Measurements from ENCODE around the gene RTEL1. TPM values are rescaled to one million over a fixed set of nuclear protein-coding genes. Genes with fewer than 3 reads are reported as not detected.

Gene RTEL1
- polyA plus RNA-seq, 3 donors, result 1.0 to 15.5 (median 4.8) TPM

DNA sequence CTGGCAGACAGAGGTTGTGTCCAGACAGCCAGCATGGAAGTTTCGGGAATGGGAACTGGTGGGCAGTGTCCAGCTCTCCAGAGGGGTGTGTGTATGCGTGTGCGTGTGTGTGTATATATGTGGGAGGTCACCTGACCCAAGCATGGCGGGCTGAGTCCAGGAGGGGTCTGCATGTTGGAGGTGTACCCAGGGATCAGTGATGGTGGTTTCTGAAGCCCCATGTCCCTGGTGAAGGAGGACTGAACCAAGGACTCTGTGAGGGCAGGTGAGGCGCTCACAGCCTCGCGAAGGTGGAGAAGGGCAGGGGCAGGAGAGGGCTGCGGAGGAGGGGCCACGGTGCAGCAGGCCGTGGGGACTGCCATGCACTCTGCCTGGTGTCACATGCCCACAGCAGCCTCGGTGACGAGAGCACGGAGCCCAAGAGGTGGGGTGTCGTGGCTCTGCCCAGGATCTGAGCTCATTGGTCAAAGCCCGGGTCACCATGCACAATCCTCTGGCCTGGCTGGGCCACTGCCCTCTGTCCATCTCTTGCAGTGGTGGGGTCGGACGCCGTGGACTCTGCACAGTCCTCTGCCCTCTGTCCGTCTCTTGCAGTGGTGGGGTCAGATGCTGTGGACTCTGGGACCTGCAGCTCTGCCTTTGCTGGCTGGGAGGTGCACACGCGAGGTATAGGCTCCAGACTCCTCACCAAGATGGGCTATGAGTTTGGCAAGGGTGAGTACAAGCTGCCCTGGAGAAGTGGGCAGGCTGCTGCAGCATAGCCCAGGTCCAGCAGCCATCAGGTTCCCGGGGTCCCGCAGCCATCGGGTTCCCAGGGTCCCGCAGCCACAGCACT is 76.2 kb downstream of the RTEL1 start:
- Histone ChIP-seq H3K4me3 (replicated peaks in 1 of 3; ENCODE audit: low read depth in 2 of 3, low read length in 3 of 3) (no peak overlapping the region), H3K9me3 (replicated peaks in 1 of 2; ENCODE audit: control insufficient read depth in 1 of 2, insufficient read depth in 1 of 2, low read length in 2 of 2) (no peaks in the 10 kb centered on the region), H3K27me3 (ENCODE audit: control insufficient read depth in 2 of 2, insufficient read depth in 2 of 2, low read length in 2 of 2) (peaks cover 8 to 26% of the 10 kb centered on the region in 2 donors), H3K36me3 (replicated peaks in 1 of 2; ENCODE audit: control insufficient read depth in 1 of 2, insufficient read depth in 2 of 2, low read length in 2 of 2) (peaks cover 33 to 64% of the 10 kb centered on the region in 2 donors), H4K20me1 (ENCODE audit: insufficient read depth, low read length) (peaks cover 90% of the 10 kb centered on the region), H3K79me2 (ENCODE audit: insufficient read depth, low read length) (peaks cover 19% of the 10 kb centered on the region), H3K27ac (ENCODE audit: low read depth in 1 of 2, low read length in 2 of 2) (no peak overlapping the region), H2AFZ (ENCODE audit: insufficient read depth, low read depth, low read length, poor library complexity, severe bottlenecking) (no peak overlapping the region), H3K4me1 (ENCODE audit: control insufficient read depth in 1 of 2, insufficient read depth in 2 of 2, low read length in 2 of 2) (peaks cover 23 to 40% of the 10 kb centered on the region in 2 donors), H3K9ac (ENCODE audit: insufficient read depth, low read length, poor library complexity, severe bottlenecking) (no peak overlapping the region), H3K4me2 (replicated peaks; ENCODE audit: extremely low read depth, low read length, poor library complexity, severe bottlenecking) (no peak overlapping the region)
- peak overlapping the region in 1 of 7 donors; percentile 71 for H3K27ac Mint-ChIP-seq
- H3K36me3 Mint-ChIP-seq, result peaks cover 11 to 39% of the 10 kb centered on the region in 2 donors
- WGBS (ENCODE audit: insufficient coverage), result 97% methylated on average over 25 of the region's 25 CpGs
- H3K27me3 Mint-ChIP-seq (ENCODE audit: low read depth in 3 of 3), result peaks cover 17 to 37% (median 25%) of the 10 kb centered on the region in 3 donors
- peaks cover 21% of the 10 kb centered on the region for H3K4me1 Mint-ChIP-seq
- H3K4me3 Mint-ChIP-seq, result no peak overlapping the region
- TF ChIP-seq, protein P1, sequence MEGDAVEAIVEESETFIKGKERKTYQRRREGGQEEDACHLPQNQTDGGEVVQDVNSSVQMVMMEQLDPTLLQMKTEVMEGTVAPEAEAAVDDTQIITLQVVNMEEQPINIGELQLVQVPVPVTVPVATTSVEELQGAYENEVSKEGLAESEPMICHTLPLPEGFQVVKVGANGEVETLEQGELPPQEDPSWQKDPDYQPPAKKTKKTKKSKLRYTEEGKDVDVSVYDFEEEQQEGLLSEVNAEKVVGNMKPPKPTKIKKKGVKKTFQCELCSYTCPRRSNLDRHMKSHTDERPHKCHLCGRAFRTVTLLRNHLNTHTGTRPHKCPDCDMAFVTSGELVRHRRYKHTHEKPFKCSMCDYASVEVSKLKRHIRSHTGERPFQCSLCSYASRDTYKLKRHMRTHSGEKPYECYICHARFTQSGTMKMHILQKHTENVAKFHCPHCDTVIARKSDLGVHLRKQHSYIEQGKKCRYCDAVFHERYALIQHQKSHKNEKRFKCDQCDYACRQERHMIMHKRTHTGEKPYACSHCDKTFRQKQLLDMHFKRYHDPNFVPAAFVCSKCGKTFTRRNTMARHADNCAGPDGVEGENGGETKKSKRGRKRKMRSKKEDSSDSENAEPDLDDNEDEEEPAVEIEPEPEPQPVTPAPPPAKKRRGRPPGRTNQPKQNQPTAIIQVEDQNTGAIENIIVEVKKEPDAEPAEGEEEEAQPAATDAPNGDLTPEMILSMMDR (IDR thresholded peaks at IDR 0.05), result no peak
- DNase-seq, result no peak
- peaks cover 0 to 4% (median 0%) of the 10 kb centered on the region in 7 donors for H3K9me3 Mint-ChIP-seq
- intact Hi-C loops (cut with micrococcal nuclease), result no loop called here

DNA sequence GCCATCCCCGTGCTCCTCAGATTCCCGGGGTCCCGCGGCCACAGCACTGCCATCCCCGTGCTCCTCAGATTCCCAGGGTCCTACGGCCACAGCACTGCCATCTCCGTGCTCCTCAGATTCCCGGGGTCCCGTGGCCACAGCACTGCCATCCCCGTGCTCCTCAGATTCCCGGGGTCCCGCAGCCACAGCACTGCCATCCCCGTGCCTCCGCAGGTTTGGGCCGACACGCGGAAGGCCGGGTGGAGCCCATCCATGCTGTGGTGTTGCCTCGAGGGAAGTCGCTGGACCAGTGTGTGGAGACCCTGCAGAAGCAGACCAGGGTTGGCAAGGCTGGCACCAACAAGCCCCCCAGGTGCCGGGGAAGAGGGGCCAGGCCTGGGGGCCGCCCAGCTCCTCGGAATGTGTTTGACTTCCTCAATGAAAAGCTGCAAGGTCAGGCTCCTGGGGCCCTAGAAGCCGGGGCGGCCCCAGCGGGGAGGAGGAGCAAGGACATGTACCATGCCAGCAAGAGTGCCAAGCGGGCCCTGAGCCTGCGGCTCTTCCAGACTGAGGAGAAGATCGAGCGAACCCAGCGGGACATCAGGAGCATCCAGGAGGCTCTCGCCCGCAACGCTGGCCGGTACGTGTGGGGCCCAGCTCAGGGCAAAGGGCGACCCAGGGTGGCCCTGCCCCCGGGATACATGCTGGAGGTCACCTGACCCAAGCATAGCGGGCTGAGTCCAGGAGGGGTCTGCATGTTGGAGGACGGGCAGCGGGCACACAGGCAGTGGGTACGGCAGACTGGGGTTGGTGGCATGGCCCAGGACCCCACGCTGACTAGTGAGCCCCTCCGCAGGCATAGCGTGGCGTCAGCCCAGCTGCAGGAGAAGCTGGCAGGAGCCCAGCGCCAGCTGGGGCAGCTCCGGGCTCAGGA is 77.1 kb downstream of the RTEL1 start:
- H3K9ac ChIP-seq (ENCODE audit: insufficient read depth, low read length, poor library complexity, severe bottlenecking), result no peak overlapping the region
- DNase-seq, result no peak
- intact Hi-C loops (cut with micrococcal nuclease), result loop anchor here (5.0 kb wide), 2 partner anchors 93 to 163 kb away; partner anchors contain the start of gene HELZ2 (in 1 of the 2)
- Mint-ChIP-seq H3K4me3 (no peak overlapping the region), H3K9me3 (peaks cover 0 to 4% (median 0%) of the 10 kb centered on the region in 7 donors), H3K4me1 (peaks cover 18% of the 10 kb centered on the region), H3K36me3 (peaks cover 2 to 32% of the 10 kb centered on the region in 2 donors), H3K27ac (no peak overlapping the region), H3K27me3 (ENCODE audit: low read depth in 3 of 3) (peaks cover 17 to 37% (median 25%) of the 10 kb centered on the region in 3 donors)
- peaks cover 10% of the 10 kb centered on the region for H3K79me2 ChIP-seq (ENCODE audit: insufficient read depth, low read length)
- H3K4me2 ChIP-seq (replicated peaks; ENCODE audit: extremely low read depth, low read length, poor library complexity, severe bottlenecking), result no peak overlapping the region
- peaks cover 23 to 39% of the 10 kb centered on the region in 2 donors for H3K4me1 ChIP-seq (ENCODE audit: control insufficient read depth in 1 of 2, insufficient read depth in 2 of 2, low read length in 2 of 2)
- no peak overlapping the region for H3K27ac ChIP-seq (ENCODE audit: low read depth in 1 of 2, low read length in 2 of 2)
- H3K36me3 ChIP-seq (replicated peaks in 1 of 2; ENCODE audit: control insufficient read depth in 1 of 2, insufficient read depth in 2 of 2, low read length in 2 of 2), result peaks cover 31 to 56% of the 10 kb centered on the region in 2 donors
- H3K27me3 ChIP-seq (ENCODE audit: control insufficient read depth in 2 of 2, insufficient read depth in 2 of 2, low read length in 2 of 2), result peaks cover 8 to 26% of the 10 kb centered on the region in 2 donors
- no peaks in the 10 kb centered on the region for H3K9me3 ChIP-seq (replicated peaks in 1 of 2; ENCODE audit: control insufficient read depth in 1 of 2, insufficient read depth in 1 of 2, low read length in 2 of 2)
- peaks cover 82% of the 10 kb centered on the region for H4K20me1 ChIP-seq (ENCODE audit: insufficient read depth, low read length)
- H2AFZ ChIP-seq (ENCODE audit: insufficient read depth, low read depth, low read length, poor library complexity, severe bottlenecking), result no peak overlapping the region
- TF ChIP-seq, protein P1 (IDR thresholded peaks at IDR 0.05), result no peak
- WGBS (ENCODE audit: insufficient coverage), result 81% methylated on average over 47 of the region's 48 CpGs
- H3K4me3 ChIP-seq (replicated peaks in 1 of 3; ENCODE audit: low read depth in 2 of 3, low read length in 3 of 3), result no peak overlapping the region
